Jurkat, Clone E6-1 (cell line): ENCODE results near the gene ABHD10. TPM values are rescaled to one million over a fixed set of nuclear protein-coding genes. Genes with fewer than 3 reads are reported as not detected.

Experiments
- DNase-seq: peaks from one replicate; pipeline ENCODE4 v3.0.0-alpha.2; 2011; ENCODE audit warnings: low read depth, low spot score
- H3K4me3 ChIP-seq: 2 replicates; pipeline ENCODE4 v1.5.1; 2011; ENCODE audit warnings: mild to moderate bottlenecking, low read length, control low read depth, moderate library complexity
- polyA plus RNA-seq: library from polyadenylated mRNA; unstranded; fragments of >200 nt; gene quantifications from one replicate; pipeline ENCODE4 v1.2.1, GENCODE V29; 2012; ENCODE audit warnings: missing spikeins; ENCODE audit not compliant: insufficient read length, insufficient read depth

Gene ABHD10
- polyA plus RNA-seq: 45.7 TPM

GRCh38 chr3:111978583-111979433 lies at the start of gene ABHD10:
Gene ABHD10, plus strand, starts transcription at chr3:111979026. Its CDS starts 36 bp downstream, at chr3:111979062.
- peak; percentile 98 for DNase-seq
- H3K4me3 ChIP-seq: peak within 1 kb of the TSS; percentile 88

- no peak for DNase-seq
- no peak overlapping the region for H3K4me3 ChIP-seq
Measured at GRCh38 chr3:111929484-111929883, 49.3 kb upstream of the ABHD10 start.

GRCh38 chr3:111932946-111933345 lies 45.9 kb upstream of the ABHD10 start:
- DNase-seq: peak; percentile 10

GRCh38 chr3:111936191-111936841 lies 42.5 kb upstream of the ABHD10 start:
- DNase-seq: no peak
- no peak overlapping the region for H3K4me3 ChIP-seq

More at GRCh38 chr3:111932946-111933345, 45.9 kb upstream of the ABHD10 start:
- H3K4me3 ChIP-seq: no peak overlapping the region

- no peak overlapping the region for H3K4me3 ChIP-seq
- no peak for DNase-seq
Measured at GRCh38 chr3:111936967-111937366, 41.9 kb upstream of the ABHD10 start.

GRCh38 chr3:111937871-111938270 lies 41.0 kb upstream of the ABHD10 start:
- H3K4me3 ChIP-seq: no peak overlapping the region
- no peak for DNase-seq

- no peak for DNase-seq
- H3K4me3 ChIP-seq: no peak overlapping the region
Measured at GRCh38 chr3:111939873-111940272, 39.0 kb upstream of the ABHD10 start.

GRCh38 chr3:111943533-111943932 lies 35.3 kb upstream of the ABHD10 start:
- no peak for DNase-seq
- no peak overlapping the region for H3K4me3 ChIP-seq

GRCh38 chr3:111944372-111944771 lies 34.5 kb upstream of the ABHD10 start:
- H3K4me3 ChIP-seq: no peak overlapping the region
- no peak for DNase-seq

GRCh38 chr3:111947231-111947630 lies 31.6 kb upstream of the ABHD10 start:
- no peak for DNase-seq
- no peak overlapping the region for H3K4me3 ChIP-seq

- no peak overlapping the region for H3K4me3 ChIP-seq
- no peak for DNase-seq
Measured at GRCh38 chr3:111948786-111949185, 30.0 kb upstream of the ABHD10 start.

- no peak overlapping the region for H3K4me3 ChIP-seq
- DNase-seq: no peak
Measured at GRCh38 chr3:111949712-111950111, 29.1 kb upstream of the ABHD10 start.

GRCh38 chr3:111951032-111951431 lies 27.8 kb upstream of the ABHD10 start:
- H3K4me3 ChIP-seq: no peak overlapping the region
- DNase-seq: no peak

- H3K4me3 ChIP-seq: no peak overlapping the region
Measured at GRCh38 chr3:111952086-111952485, 26.7 kb upstream of the ABHD10 start.

GRCh38 chr3:111952866-111953450 lies 25.9 kb upstream of the ABHD10 start:
- DNase-seq: no peak
- H3K4me3 ChIP-seq: no peak overlapping the region

More at GRCh38 chr3:111952086-111952485, 26.7 kb upstream of the ABHD10 start:
- no peak for DNase-seq

- H3K4me3 ChIP-seq: no peak overlapping the region
- DNase-seq: no peak
Measured at GRCh38 chr3:111954228-111954990, 24.4 kb upstream of the ABHD10 start.

GRCh38 chr3:111955876-111956275 lies 22.9 kb upstream of the ABHD10 start:
- H3K4me3 ChIP-seq: no peak overlapping the region
- no peak for DNase-seq

- H3K4me3 ChIP-seq: no peak overlapping the region
- DNase-seq: no peak
Measured at GRCh38 chr3:111956449-111956848, 22.4 kb upstream of the ABHD10 start.

- DNase-seq: no peak
- no peak overlapping the region for H3K4me3 ChIP-seq
Measured at GRCh38 chr3:111956995-111957734, 21.7 kb upstream of the ABHD10 start.
